HepG2 (cell line): ENCODE results near the gene SERPINI1. TPM values are rescaled to one million over a fixed set of nuclear protein-coding genes. Genes with fewer than 3 reads are reported as not detected.

Source experiments
- AFF4 ChIP-seq: sonication (generic); formaldehyde crosslinking; IDR thresholded peaks from 2 replicates; pipeline ENCODE4 v1.4.0; 2020; ENCODE audit warnings: missing genetic modification reagents
- E2F1 ChIP-seq: sonication (generic); formaldehyde crosslinking; IDR thresholded peaks from 2 replicates; pipeline ENCODE4 v1.5.0; 2020; ENCODE audit warnings: missing genetic modification reagents
- EP300 ChIP-seq, 3 experiments: sonication (generic) in 1 of 3; formaldehyde crosslinking in 1 of 3; IDR thresholded peaks; 2 replicates each; pipeline versions ENCODE4 v1.5.1 to v1.6.1; 2011 to 2020; ENCODE audit warnings: low read depth in 2 of 3, low read length in 2 of 3, borderline replicate concordance in 1 of 3, improper control_type of control experiment in 1 of 3, mild to moderate bottlenecking in 1 of 3, missing genetic modification reagents in 1 of 3, moderate library complexity in 1 of 3
- HMGXB3 ChIP-seq: sonication (generic); formaldehyde crosslinking; IDR thresholded peaks from 2 replicates; pipeline ENCODE4 v1.4.0; 2020; ENCODE audit warnings: missing genetic modification reagents, borderline replicate concordance
- KLF12 ChIP-seq: sonication (generic); formaldehyde crosslinking; IDR thresholded peaks from 2 replicates; pipeline ENCODE4 v1.4.0; 2020; ENCODE audit warnings: missing genetic modification reagents, borderline replicate concordance
- ZNF615 ChIP-seq: sonication (generic); formaldehyde crosslinking; IDR thresholded peaks from 2 replicates; pipeline ENCODE4 v1.5.0; 2020; ENCODE audit warnings: mild to moderate bottlenecking, missing genetic modification reagents, borderline replicate concordance
- polyA plus RNA-seq, 8 experiments: library from polyadenylated mRNA; depleted of rRNA in 3 of 8; stranded (reverse) in 7 of 8; unstranded in 1 of 8; fragments of >200 nt; fragmentation: Illumina TruSeq in 4 of 8; extraction: Trizol in 4 of 8; gene quantifications; 2 replicates each; pipeline versions ENCODE4 v1.2.1 to v1.2.3, GENCODE V29; 2011 to 2016; ENCODE audit warnings: low read depth in 4 of 8, missing spikeins in 1 of 8, mixed read lengths in 1 of 8; ENCODE audit not compliant: insufficient read depth in 1 of 8
- total RNA-seq, 5 experiments: library from RNA; depleted of rRNA; stranded (reverse); fragments of >200 nt; fragmentation: Illumina TruSeq; extraction: Trizol; gene quantifications; 2 replicates each; pipeline ENCODE4 v1.2.3, GENCODE V29; 2016; ENCODE audit warnings: low read depth in 1 of 5

SERPINI1 gene
- total and polyA plus RNA-seq, 2 of the 13 experiments (the other 11 are each of a cell fraction or from before 2014, with no cell fraction given) = 14.7 to 58.0 TPM

GRCh38 chr3:167694121-167694520 is 41.4 kb upstream of the SERPINI1 start (continued):
- TF ChIP-seq AFF4 (CRISPR knock-in tag) (no peak), ZNF615 (CRISPR knock-in tag) (no peak), E2F1 (CRISPR knock-in tag) (no peak), EP300 (IDR thresholded peaks at IDR 0.05; ENCODE audit: low read depth in 2 of 2, low read length in 2 of 2) (no peak), EP300 (CRISPR knock-in tag; IDR thresholded peaks at IDR 0.05; ENCODE audit: borderline replicate concordance) (no peak), HMGXB3 (CRISPR knock-in tag) (no peak), KLF12 (CRISPR knock-in tag) (no peak)
- TF ChIP-seq, all 625 proteins: peak for 0
